Heart left ventricle (tissue), 16 donors: ENCODE results near the gene DEK. TPM values are rescaled to one million over a fixed set of nuclear protein-coding genes. Genes with fewer than 3 reads are reported as not detected.

Experiments
- ATAC-seq, 4 donors: fragments of 200-7000 bp; cut with Tn5 transposase; one replicate each; pipeline ENCODE4 v1.9.1; 2020 to 2022; ENCODE audit warnings: moderate library complexity in 4 of 4, mild to moderate bottlenecking in 3 of 4, moderate number of reproducible peaks in 1 of 4
- DNase-seq, 5 donors: peaks; one replicate each; pipeline ENCODE4 v3.0.0-alpha.2; 2020
- H3K27ac ChIP-seq, 12 donors: fragments of 200-600 bp; sonication (generic) in 4 of 12; one replicate each; pipeline versions ENCODE4 v1.5.0 to v1.8.0; 2016 to 2022; ENCODE audit warnings: mild to moderate bottlenecking in 2 of 12
- H3K27me3 ChIP-seq, 9 donors: fragments of 200-600 bp; sonication (generic) in 2 of 9; one replicate each; pipeline versions ENCODE4 v1.5.1 to v1.8.0; 2016 to 2022; ENCODE audit warnings: mild to moderate bottlenecking in 3 of 9
- H3K36me3 ChIP-seq, 9 donors: fragments of 200-600 bp; sonication (generic) in 2 of 9; one replicate each; pipeline versions ENCODE4 v1.5.0 to v1.8.0; 2018 to 2022; ENCODE audit warnings: mild to moderate bottlenecking in 2 of 9
- H3K4me1 ChIP-seq, 12 donors: fragments of 200-600 bp; sonication (generic) in 4 of 12; one replicate each; pipeline versions ENCODE4 v1.5.0 to v1.8.0; 2016 to 2022; ENCODE audit warnings: mild to moderate bottlenecking in 3 of 12
- H3K4me3 ChIP-seq, 12 donors: fragments of 200-600 bp; sonication (generic) in 4 of 12; one replicate each; pipeline versions ENCODE4 v1.5.0 to v1.8.0; 2017 to 2022; ENCODE audit warnings: mild to moderate bottlenecking in 9 of 12, moderate library complexity in 4 of 12
- H3K9me3 ChIP-seq, 12 donors: fragments of 200-600 bp; sonication (generic) in 4 of 12; one replicate each; pipeline versions ENCODE4 v1.5.0 to v1.8.0; 2016 to 2022; ENCODE audit warnings: mild to moderate bottlenecking in 1 of 12
- CTCF ChIP-seq, 12 donors: fragments of 200-600 bp; sonication (generic) in 4 of 12; IDR thresholded peaks; one replicate each; pipeline versions ENCODE4 v1.5.0 to v1.8.0; 2018 to 2022; ENCODE audit warnings: antibody characterized with exemption in 12 of 12, mild to moderate bottlenecking in 5 of 12
- POLR2A ChIP-seq, 2 donors: fragments of 450-650 bp; IDR thresholded peaks; one replicate each; pipeline ENCODE4 v1.6.1; 2017; ENCODE audit warnings: antibody characterized with exemption in 2 of 2, mild to moderate bottlenecking in 2 of 2, moderate library complexity in 2 of 2
- WGBS, 4 donors: extraction: QIAGEN DNeasy Blood & Tissue Kit in 2 of 4; methylation state at CpG; one replicate each; pipeline versions ENCODE4 v1.1.5 to v1.1.7; 2013 to 2018; 5-methylcytosine and 5-hydroxymethylcytosine counted together
- intact Hi-C, 10 donors: fragments of 100-400 bp; cut with DNase I; formaldehyde crosslinking; loops; one replicate each; pipeline versions ENCODE4 v1.11.1 to v1.14.2; 2022
- polyA plus RNA-seq, 2 donors: library from polyadenylated mRNA; stranded (reverse); fragments of 200-250 nt; gene quantifications; one replicate each; pipeline ENCODE4 v1.2.3, GENCODE V29; 2013
- total RNA-seq, 9 donors: library from RNA; depleted of rRNA in 2 of 9; stranded (reverse); fragments of >200 nt in 2 of 9; fragmentation: NEBNext Ultra II Directional in 3 of 9; extraction: Animal tissue kit (Norgen Biotek cat#: 25700) in 3 of 9; gene quantifications; one replicate each; pipeline versions ENCODE4 v1.1.0 to v1.2.4, GENCODE V29; 2016 to 2023
- donor health status: ischemic (EF 13 %, LVEDD 7.1; RV severe dilation, severe dysfunction).
- donor health status: healthy with polysubstance abuse.
- donor health status: DM: no; HTN: yes; CAD: no.
- donor health status: DM: no; HTN: no; CAD: no.
- donor health status: ischemic (EF 25% LVEDD 6.9; RV normal size, moderate dysfunction).
- donor health status: ischemic (EF 25% LVEDD 5.7; RV mildly dilated, moderate dysfunction).
- donor health status: healthy.
- donor health status: DM: yes; HTN: yes; CAD: no.
- donor health status: ischemic (EF 35%, LVEDD 5.7; RV mildly dilated, moderate dysfunction).
- donor health status: nonischemic (EF 11% LVEDD 7.7; RV severe dilation, severe dysfunction).
- donor health status: DM: yes; HTN: yes; CAD: no.
- donor health status: PGD.
- donor health status: ischemic (EF 29% LVEDD 5.4; RV normal size, mild dysfunction).
- donor health status: nonischemic (EF 23%, LVEDD 6.1; RV moderate dilation, normal function).

DEK gene
- total and polyA plus RNA-seq, 11 donors, result 20.9 to 83.0 (median 54.3) TPM

DNA sequence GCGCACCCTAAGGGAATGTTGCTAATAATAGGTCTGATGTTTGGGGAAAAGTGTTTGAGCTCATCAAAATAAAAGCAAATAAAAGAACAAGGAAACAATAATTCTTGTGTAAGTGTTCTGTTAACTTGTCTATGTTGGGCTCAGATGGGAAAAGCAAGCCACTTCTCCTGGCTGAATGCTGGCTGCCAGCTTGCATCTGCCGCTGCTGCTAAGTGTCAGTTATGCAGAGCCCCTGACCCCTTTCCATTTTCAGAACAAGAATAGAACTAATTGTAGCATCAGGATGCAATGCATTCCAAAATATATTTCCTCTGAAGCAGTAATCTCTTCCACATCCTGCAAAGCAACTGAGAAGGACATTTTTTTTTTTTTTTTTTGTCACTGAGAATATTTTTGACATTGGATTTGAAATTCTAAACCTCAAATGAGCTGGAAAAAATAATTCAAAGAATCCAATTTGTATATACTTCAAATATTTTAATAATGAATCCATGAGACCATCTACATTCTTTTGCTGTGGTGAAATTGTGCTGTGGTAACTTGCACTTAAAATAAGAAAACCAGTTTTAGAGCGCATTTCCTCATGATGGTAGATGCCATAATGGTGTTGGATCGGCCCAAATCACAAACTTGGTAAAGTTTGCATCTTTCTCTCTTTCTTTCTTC is 43.9 kb upstream of the DEK start:
- H3K9me3 ChIP-seq, result no peaks in the 10 kb centered on the region
- intact Hi-C loops, result no loop called here
- H3K36me3 ChIP-seq, result no peaks in the 10 kb centered on the region
- 56 to 62% (median 59%) methylated on average over 4 of the region's 4 CpGs for whole genome bisulfite sequencing, 4 donors
- no peak overlapping the region for H3K4me3 ChIP-seq
- DNase-seq, result no peak
- ATAC-seq, result no peak
- H3K27me3 ChIP-seq, result no peaks in the 10 kb centered on the region
- peaks cover 0 to 4% (median 0%) of the 10 kb centered on the region in 12 donors for H3K4me1 ChIP-seq
- no peak overlapping the region for H3K27ac ChIP-seq
- TF ChIP-seq CTCF (IDR thresholded peaks at IDR 0.05) (no peak), POLR2A (IDR thresholded peaks at IDR 0.05) (no peak)

DNA sequence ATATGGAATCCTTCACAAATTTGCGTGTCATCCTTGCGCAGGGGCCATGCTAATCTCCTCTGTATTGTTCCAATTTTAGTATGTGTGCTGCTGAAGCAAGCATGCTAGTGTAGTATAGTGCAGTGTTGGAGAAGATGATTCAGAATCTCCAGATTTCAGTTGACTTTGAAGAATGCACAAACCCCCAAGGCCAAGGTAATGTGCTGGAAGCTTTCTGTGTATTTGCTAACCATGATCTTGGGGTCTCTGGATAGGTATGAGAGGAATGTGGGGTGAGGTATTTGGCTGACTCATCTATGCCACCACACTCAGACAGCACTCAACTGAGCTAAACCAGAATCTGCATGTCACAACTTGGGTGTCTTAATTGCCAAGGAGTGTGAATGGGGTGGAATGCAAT is 42.6 kb upstream of the DEK start:
- ATAC-seq, result no peak
- 63 to 76% (median 70%) methylated on average over 2 of the region's 2 CpGs for WGBS, 4 donors

GRCh38 chr6:18302561-18303439 is 38.5 kb upstream of the DEK start:
- TF ChIP-seq CTCF (IDR thresholded peaks at IDR 0.05) (peak in 5 of 12 donors; percentile 13 to 30 (median 25)), POLR2A (IDR thresholded peaks at IDR 0.05) (no peak)
- no peak overlapping the region for H3K27ac ChIP-seq
- no peak overlapping the region for H3K4me3 ChIP-seq
- WGBS, 4 donors, result 66 to 81% (median 77%) methylated on average over 8 of the region's 8 CpGs
- no peaks in the 10 kb centered on the region for H3K36me3 ChIP-seq
- H3K4me1 ChIP-seq, result peaks cover 0 to 2% (median 0%) of the 10 kb centered on the region in 12 donors
- intact Hi-C loops, result no loop called here
- H3K27me3 ChIP-seq, result no peaks in the 10 kb centered on the region
- no peak for DNase-seq
- ATAC-seq, result peak in 2 of 4 donors; percentile 39 to 74
- H3K9me3 ChIP-seq, result no peaks in the 10 kb centered on the region

More for the DNA sequence above, 42.6 kb upstream of the DEK start:
- intact Hi-C loops, result no loop called here
- Histone ChIP-seq H3K4me3 (no peak overlapping the region), H3K27ac (no peak overlapping the region), H3K4me1 (peaks cover 0 to 4% (median 0%) of the 10 kb centered on the region in 12 donors), H3K36me3 (no peaks in the 10 kb centered on the region), H3K27me3 (no peaks in the 10 kb centered on the region), H3K9me3 (no peaks in the 10 kb centered on the region)
- TF ChIP-seq POLR2A (IDR thresholded peaks at IDR 0.05), result no peak
- no peak for TF ChIP-seq CTCF (IDR thresholded peaks at IDR 0.05)
- no peak for DNase-seq
